C4-2B (cell line): Measurements from ENCODE around the gene SH3BGRL2.

Source experiments
- CTCF ChIP-seq: fragments of 450-650 bp; conservative IDR thresholded peaks from 2 replicates; pipeline ENCODE4 v1.5.1; 2017; ENCODE audit warnings: mild to moderate bottlenecking
- ZFX ChIP-seq: fragments of 450-650 bp; IDR thresholded peaks from 2 replicates; pipeline ENCODE4 v1.6.1; 2017

DNA sequence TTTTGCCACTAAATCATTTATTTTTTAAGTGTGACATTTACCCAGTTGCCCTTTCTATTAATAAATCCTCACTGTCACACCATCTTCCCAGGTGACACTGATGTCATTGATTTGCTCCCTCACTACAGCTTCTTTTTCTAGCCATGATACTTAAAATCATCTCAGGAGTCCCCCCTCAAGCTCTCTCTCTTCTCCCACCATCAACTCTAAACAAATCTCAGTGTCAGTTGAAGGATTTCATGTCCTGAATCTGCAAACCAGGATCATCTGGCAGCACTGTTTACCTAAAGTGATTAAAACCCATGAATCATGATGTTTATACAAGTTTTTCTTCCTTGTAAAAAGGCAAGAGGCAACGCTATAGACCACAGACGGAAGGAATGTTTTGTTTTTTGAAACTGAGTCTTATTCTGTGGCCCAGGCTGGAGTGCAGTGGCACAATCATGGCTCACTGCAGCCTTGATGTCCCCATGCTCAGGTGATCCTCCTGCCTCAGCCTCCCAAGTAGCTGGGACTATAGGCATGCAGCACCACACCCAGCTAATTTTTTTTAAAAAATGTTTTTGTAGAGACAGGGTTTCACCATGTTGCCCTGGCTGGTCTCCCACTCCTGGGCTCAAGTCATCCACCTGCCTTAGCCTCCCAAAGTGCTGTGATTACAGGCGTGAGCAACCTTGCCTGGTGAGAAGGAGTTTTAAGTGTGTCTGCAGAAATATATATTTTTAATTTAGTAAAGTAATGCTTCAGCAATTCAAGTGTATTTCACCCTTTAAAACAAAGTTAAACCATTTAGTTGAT lies 30.1 kb upstream of the SH3BGRL2 start:
- TF ChIP-seq CTCF (no peak), ZFX (no peak)
